Endothelial cell of umbilical vein (primary cell): ENCODE data around the gene ADAMTSL5. TPM values are rescaled to one million over a fixed set of nuclear protein-coding genes. Genes with fewer than 3 reads are reported as not detected.

Experiments used
- BruUV-seq: library from RNA; stranded (reverse); fragments of 400-500 nt; replicated peaks from 2 replicates; lab custom pipeline; 2021; lab: Mats Ljungman, UMichigan
- CTCF ChIA-PET: fragments of 300-600, 350-600 bp; sonication (Branson Sonifier 250); formaldehyde crosslinking; loops from one replicate; lab custom pipeline; 2021; ENCODE audit warnings: antibody characterized with exemption, inconsistent platforms; lab: Charles Lee
- POLR2A ChIA-PET: fragments of 300-600, 350-600 bp; sonication (Branson Sonifier 250); formaldehyde crosslinking; loops from one replicate; lab custom pipeline; 2021; ENCODE audit warnings: antibody characterized with exemption, inconsistent platforms; lab: Charles Lee
- DNase-seq: peaks from one replicate; pipeline ENCODE4 v3.0.0-alpha.2; 2011; ENCODE audit warnings: low read depth, low spot score
- FAIRE-seq: peaks from 2 replicates; lab custom pipeline; 2011; peaks lifted over from hg19 to GRCh38; lab: Jason Lieb, UNC
- H2AFZ ChIP-seq: 2 replicates; pipeline ENCODE4 v1.6.0; 2012; ENCODE audit warnings: low read depth, low read length, control low read depth, inconsistent platforms
- H3K27ac ChIP-seq: 2 replicates; pipeline ENCODE4 v1.5.1; 2011; ENCODE audit warnings: low read depth, mild to moderate bottlenecking, control low read depth, low read length, moderate library complexity; ENCODE audit not compliant: insufficient read depth
- H3K27me3 ChIP-seq, 2 experiments: 2 replicates each; pipeline versions ENCODE4 v1.6.0 to v1.6.1; 2011; ENCODE audit warnings: low read length in 2 of 2, mixed read lengths in 1 of 2; ENCODE audit not compliant: control insufficient read depth in 2 of 2, insufficient read depth in 2 of 2
- H3K36me3 ChIP-seq, 2 experiments: 2 replicates in 1 of 2; 3 replicates in 1 of 2; pipeline ENCODE4 v1.5.1; 2011; ENCODE audit warnings: low read length in 2 of 2, mild to moderate bottlenecking in 1 of 2, moderate library complexity in 1 of 2; ENCODE audit not compliant: control insufficient read depth in 2 of 2, insufficient read depth in 2 of 2; ENCODE audit errors: extremely low read depth in 1 of 2
- H3K4me1 ChIP-seq: 3 replicates; pipeline ENCODE4 v1.5.1; 2011; ENCODE audit warnings: mild to moderate bottlenecking, low read length; ENCODE audit not compliant: control insufficient read depth, insufficient read depth; ENCODE audit errors: extremely low read depth
- H3K4me2 ChIP-seq: 2 replicates; pipeline ENCODE4 v1.6.1; 2011; ENCODE audit warnings: low read length, control low read depth, mixed read lengths; ENCODE audit not compliant: insufficient read depth
- H3K4me3 ChIP-seq, 3 experiments: fragments of 200-600 bp in 1 of 3; sonication (generic), shearing (Covaris generic) in 1 of 3; replicated peaks in 1 of 3; 2 replicates each; pipeline ENCODE4 v1.5.1; 2011 to 2016; ENCODE audit warnings: control low read depth in 3 of 3, low read length in 3 of 3, mild to moderate bottlenecking in 2 of 3, inconsistent platforms in 1 of 3, low read depth in 1 of 3, moderate library complexity in 1 of 3; ENCODE audit not compliant: insufficient read depth in 1 of 3
- H3K79me2 ChIP-seq: 2 replicates; pipeline ENCODE4 v1.6.0; 2012; ENCODE audit warnings: low read length, inconsistent platforms; ENCODE audit not compliant: control insufficient read depth, insufficient read depth
- H3K9ac ChIP-seq: replicated peaks from 2 replicates; pipeline ENCODE3; 2011; ENCODE audit warnings: low read length, control low read depth; ENCODE audit not compliant: insufficient read depth; ENCODE audit errors: extremely low read depth
- H3K9me1 ChIP-seq: replicated peaks from 3 replicates; pipeline ENCODE4 v1.6.0; 2011; ENCODE audit warnings: mild to moderate bottlenecking, low read length; ENCODE audit not compliant: control insufficient read depth, insufficient read depth; ENCODE audit errors: extremely low read depth
- H3K9me3 ChIP-seq: replicated peaks from 2 replicates; pipeline ENCODE4 v1.5.1; 2012; ENCODE audit warnings: low read length, inconsistent platforms; ENCODE audit not compliant: control insufficient read depth, insufficient read depth
- H4K20me1 ChIP-seq: replicated peaks from 2 replicates; pipeline ENCODE3; 2011; ENCODE audit warnings: mild to moderate bottlenecking, low read length; ENCODE audit not compliant: control insufficient read depth, insufficient read depth; ENCODE audit errors: extremely low read depth
- CTCF ChIP-seq, 2 donors: IDR thresholded peaks; 1 replicate in 1 of 2; 2 replicates in 1 of 2; pipeline ENCODE4 v1.5.1; 2011; ENCODE audit warnings: low read length in 2 of 2, mild to moderate bottlenecking in 2 of 2, moderate library complexity in 2 of 2, control low read depth in 1 of 2, inconsistent platforms in 1 of 2, low read depth in 1 of 2; ENCODE audit not compliant: insufficient read depth in 1 of 2; ENCODE audit errors: extremely low read depth in 1 of 2
- EZH2 ChIP-seq: IDR thresholded peaks from 2 replicates; pipeline ENCODE4 v1.6.1; 2012; ENCODE audit warnings: borderline replicate concordance, low read depth, mild to moderate bottlenecking, moderate library complexity, low read length, inconsistent platforms; ENCODE audit not compliant: severe bottlenecking
- FOS ChIP-seq: IDR thresholded peaks from 2 replicates; pipeline ENCODE4 v1.6.1; 2011; ENCODE audit warnings: mild to moderate bottlenecking, low read length, moderate library complexity, borderline replicate concordance; ENCODE audit not compliant: insufficient read depth
- GATA2 ChIP-seq: IDR thresholded peaks from 2 replicates; pipeline ENCODE4 v1.7.0; 2011; ENCODE audit warnings: low read depth, mild to moderate bottlenecking, moderate library complexity, mixed read lengths, low read length; ENCODE audit not compliant: insufficient read length, insufficient read depth
- JUN ChIP-seq: IDR thresholded peaks from 2 replicates; pipeline ENCODE4 v1.6.1; 2011; ENCODE audit warnings: borderline replicate concordance, low read depth; ENCODE audit not compliant: insufficient read length, insufficient read depth
- MAX ChIP-seq: IDR thresholded peaks from 2 replicates; pipeline ENCODE4 v1.6.1; 2011; ENCODE audit not compliant: insufficient read depth, insufficient read length
- MYC ChIP-seq: IDR thresholded peaks from one replicate; pipeline ENCODE4 v1.6.1; 2011; ENCODE audit warnings: mild to moderate bottlenecking, low read depth, low read length
- POLR2A ChIP-seq: IDR thresholded peaks from 2 replicates; pipeline ENCODE4 v1.6.1; 2012; ENCODE audit warnings: low read depth, mild to moderate bottlenecking, control low read depth, low read length
- POLR2AphosphoS5 ChIP-seq: IDR thresholded peaks from 2 replicates; pipeline ENCODE4 v1.6.1; 2012; ENCODE audit warnings: low read depth, mild to moderate bottlenecking, control low read depth, low read length, moderate library complexity; ENCODE audit not compliant: insufficient read depth
- dilution Hi-C: fragments of 300-500 bp; cut with MboI; formaldehyde crosslinking; loops from one replicate; pipeline ENCODE4 v1.15.0; 2019; ENCODE audit warnings: low sequenced_read_pairs; ENCODE audit not compliant: extremely low pct_ligation_motif_present
- intact Hi-C: fragments of 100-400 bp; cut with micrococcal nuclease; formaldehyde crosslinking; loops from one replicate; pipeline ENCODE4 v1.10.0; 2022
- polyA plus RNA-seq, 4 experiments: library from polyadenylated mRNA; depleted of rRNA in 3 of 4; stranded (reverse) in 3 of 4; unstranded in 1 of 4; fragments of >200 nt; gene quantifications; 2 replicates each; pipeline versions ENCODE4 v1.2.1 to v1.2.3, GENCODE V29; 2011 to 2012; ENCODE audit warnings: missing spikeins in 1 of 4
- total RNA-seq: library from RNA; stranded (reverse); gene quantifications from 2 replicates; pipeline ENCODE4 v1.2.3, GENCODE V29; 2021

Gene ADAMTSL5
- total and polyA plus RNA-seq, 2 donors (not counting 3 experiments of a cell fraction or from before 2014, with no cell fraction given), result 0.07 TPM; not detected in 1

GRCh38 chr19:1496714-1497577 lies 15.9 kb downstream of the ADAMTSL5 start:
- no TSS peak for BruUV-seq
- Histone ChIP-seq H3K9ac (no peak overlapping the region), H3K9me3 (no peaks in the 10 kb centered on the region), H3K4me1 (no peaks in the 10 kb centered on the region), H3K4me3 (no peak overlapping the region), H3K36me3 (no peaks in the 10 kb centered on the region), H3K4me2 (no peak overlapping the region), H4K20me1 (no peaks in the 10 kb centered on the region), H2AFZ (no peak overlapping the region), H3K27ac (no peak overlapping the region), H3K27me3 (no peaks in the 10 kb centered on the region), H3K79me2 (no peaks in the 10 kb centered on the region), H3K9me1 (no peaks in the 10 kb centered on the region)
- DNase-seq, result no peak
- intact Hi-C loops, result no loop called here
- dilution Hi-C loops, result no loop called here
- POLR2A ChIA-PET, result no interaction called here
- CTCF ChIA-PET, result no interaction called here
- FAIRE-seq, result no peak
- TF ChIP-seq POLR2AphosphoS5, result no peak

- no peaks in the 10 kb centered on the region for H3K9me1 ChIP-seq
- dilution Hi-C loops, result no loop called here
- ChIA-PET CTCF (no interaction called here), POLR2A (no interaction called here)
- H3K79me2 ChIP-seq, result no peaks in the 10 kb centered on the region
- no peaks in the 10 kb centered on the region for H3K9me3 ChIP-seq
- H3K27ac ChIP-seq, result no peak overlapping the region
- BruUV-seq, result no TSS peak
- peaks cover 5% of the 10 kb centered on the region for H3K4me1 ChIP-seq
- no peak for TF ChIP-seq POLR2AphosphoS5
- TF ChIP-seq CTCF (IDR thresholded peaks at IDR 0.05; ENCODE audit: extremely low read depth in 1 of 2, insufficient read depth in 1 of 2, low read depth in 1 of 2, low read length in 2 of 2), result no peak
- no peak for TF ChIP-seq JUN
- no peak for TF ChIP-seq EZH2
- TF ChIP-seq FOS, result no peak
- no peak for TF ChIP-seq GATA2
- TF ChIP-seq MYC, result no peak
- no peak for TF ChIP-seq POLR2A
- no peak for TF ChIP-seq MAX
- FAIRE-seq (no peak), DNase-seq (no peak)
- no peak overlapping the region for H3K9ac ChIP-seq
- intact Hi-C loops, result no loop called here
- H3K36me3 ChIP-seq, result no peaks in the 10 kb centered on the region
- peaks cover 0 to 6% of the 10 kb centered on the region in 2 experiments for H3K27me3 ChIP-seq
- H4K20me1 ChIP-seq, result no peaks in the 10 kb centered on the region
- H2AFZ ChIP-seq, result no peak overlapping the region
- H3K4me3 ChIP-seq, result no peak overlapping the region
- no peak overlapping the region for H3K4me2 ChIP-seq
These were observed 16.8 kb downstream of the ADAMTSL5 start for GRCh38 chr19:1495799-1496713.
